SK-N-SH treated with all-trans-retinoic acid at 6 μM for 48 hours (cell line): ENCODE data around the gene SRGN.

ENCODE experiments used
- ATAC-seq: fragments of 200-7000 bp; cut with Tn5 transposase; 3 replicates; pipeline ENCODE4 v1.9.1; 2020; ENCODE audit warnings: mild to moderate bottlenecking, moderate library complexity
- ARNTL ChIP-seq: fragments of 450-650 bp; formaldehyde crosslinking; IDR thresholded peaks from 2 replicates; pipeline ENCODE4 v1.5.0; 2020; ENCODE audit warnings: low read depth, mild to moderate bottlenecking, moderate library complexity, borderline replicate concordance
- BACH2 ChIP-seq: fragments of 250-450 bp; sonication (Bioruptor Pico); IDR thresholded peaks from 2 replicates; pipeline ENCODE4 v1.9.0; 2021; ENCODE audit warnings: mild to moderate bottlenecking, borderline replicate concordance
- CREB5 ChIP-seq: fragments of 250-450 bp; sonication (Bioruptor Pico); IDR thresholded peaks from 2 replicates; pipeline ENCODE4 v1.5.1; 2020; ENCODE audit warnings: low read depth, mild to moderate bottlenecking, moderate library complexity
- CSDC2 ChIP-seq: fragments of 250-450 bp; sonication (Bioruptor Pico); IDR thresholded peaks from 2 replicates; pipeline ENCODE4 v1.5.0; 2020; ENCODE audit warnings: mild to moderate bottlenecking, moderate library complexity
- CSRNP3 ChIP-seq: fragments of 250-450 bp; sonication (Bioruptor Pico); IDR thresholded peaks from 2 replicates; pipeline ENCODE4 v1.5.1; 2021; ENCODE audit warnings: mild to moderate bottlenecking, moderate library complexity
- ESRRG ChIP-seq: fragments of 250-450 bp; sonication (Bioruptor Pico); IDR thresholded peaks from 2 replicates; pipeline ENCODE4 v1.6.1; 2021; ENCODE audit warnings: mild to moderate bottlenecking
- GLIS3 ChIP-seq: fragments of 250-450 bp; sonication (Bioruptor Pico); IDR thresholded peaks from 2 replicates; pipeline ENCODE4 v1.5.0; 2020; ENCODE audit warnings: mild to moderate bottlenecking, moderate library complexity
- ISL1 ChIP-seq: fragments of 250-450 bp; sonication (Bioruptor Pico); IDR thresholded peaks from 2 replicates; pipeline ENCODE4 v2.1.2; 2022; ENCODE audit warnings: mild to moderate bottlenecking, moderate library complexity
- OSR1 ChIP-seq: fragments of 250-450 bp; sonication (Bioruptor Pico); IDR thresholded peaks from 2 replicates; pipeline ENCODE4 v1.8.0; 2022; ENCODE audit warnings: moderate library complexity, mild to moderate bottlenecking, inconsistent platforms
- PATZ1 ChIP-seq: fragments of 250-450 bp; sonication (Bioruptor Pico); IDR thresholded peaks from 2 replicates; pipeline ENCODE4 v1.8.0; 2020; ENCODE audit warnings: mild to moderate bottlenecking, moderate library complexity, borderline replicate concordance
- POU6F1 ChIP-seq: fragments of 250-450 bp; sonication (Bioruptor Pico); IDR thresholded peaks from 2 replicates; pipeline ENCODE4 v1.8.0; 2021; ENCODE audit warnings: low read depth, mild to moderate bottlenecking, moderate library complexity, borderline replicate concordance
- PPARA ChIP-seq: fragments of 250-450 bp; sonication (Bioruptor Pico); IDR thresholded peaks from 2 replicates; pipeline ENCODE4 v1.5.0; 2020; ENCODE audit warnings: mild to moderate bottlenecking, borderline replicate concordance
- RARB ChIP-seq: fragments of 250-450 bp; sonication (Bioruptor Pico); IDR thresholded peaks from 2 replicates; pipeline ENCODE4 v1.8.0; 2021; ENCODE audit warnings: mild to moderate bottlenecking, moderate library complexity
- SNAI2 ChIP-seq: fragments of 250-450 bp; sonication (Bioruptor Pico); IDR thresholded peaks from 2 replicates; pipeline ENCODE4 v1.5.0; 2020; ENCODE audit warnings: mild to moderate bottlenecking, moderate library complexity
- TCF4 ChIP-seq: fragments of 250-450 bp; sonication (Bioruptor Pico); IDR thresholded peaks from 2 replicates; pipeline ENCODE4 v1.8.0; 2021; ENCODE audit warnings: mild to moderate bottlenecking, moderate library complexity, borderline replicate concordance
- TOX ChIP-seq: fragments of 250-450 bp; sonication (Bioruptor Pico); IDR thresholded peaks from 2 replicates; pipeline ENCODE4 v1.8.0; 2021; ENCODE audit warnings: mild to moderate bottlenecking, moderate library complexity, borderline replicate concordance
- TSHZ2 ChIP-seq: fragments of 250-450 bp; sonication (Bioruptor Pico); IDR thresholded peaks from 2 replicates; pipeline ENCODE4 v1.5.0; 2020; ENCODE audit warnings: mild to moderate bottlenecking, moderate library complexity
- ZC3H10 ChIP-seq: fragments of 250-450 bp; sonication (Bioruptor Pico); IDR thresholded peaks from 2 replicates; pipeline ENCODE4 v1.5.1; 2021; ENCODE audit warnings: mild to moderate bottlenecking, moderate library complexity
- ZFP3 ChIP-seq: fragments of 250-450 bp; sonication (Bioruptor Pico); IDR thresholded peaks from 2 replicates; pipeline ENCODE4 v1.5.0; 2020; ENCODE audit warnings: mild to moderate bottlenecking, moderate library complexity
- ZFP30 ChIP-seq: fragments of 450-650 bp; formaldehyde crosslinking; IDR thresholded peaks from 2 replicates; pipeline ENCODE4 v1.5.0; 2022; ENCODE audit warnings: mild to moderate bottlenecking, moderate library complexity
- ZNF70 ChIP-seq: fragments of 450-650 bp; formaldehyde crosslinking; IDR thresholded peaks from 2 replicates; pipeline ENCODE4 v1.5.0; 2020; ENCODE audit warnings: mild to moderate bottlenecking, moderate library complexity
- ZNF8 ChIP-seq: fragments of 450-650 bp; formaldehyde crosslinking; IDR thresholded peaks from 2 replicates; pipeline ENCODE4 v1.5.0; 2020; ENCODE audit warnings: mild to moderate bottlenecking, moderate library complexity

SRGN gene

GRCh38 chr10:69073026-69073425 is 14.9 kb upstream of the SRGN start:
- TF ChIP-seq CSDC2 = no peak
- TF ChIP-seq ZFP30 (CRISPR knock-in tag) = no peak
- TF ChIP-seq PPARA (CRISPR knock-in tag) = no peak
- TF ChIP-seq ZNF8 (CRISPR knock-in tag) = no peak
- no peak for TF ChIP-seq SNAI2 (CRISPR knock-in tag)
- TF ChIP-seq ZC3H10 (CRISPR knock-in tag) = no peak
- TF ChIP-seq CSRNP3 (CRISPR knock-in tag) = no peak
- TF ChIP-seq ZNF70 (CRISPR knock-in tag) = no peak
- TF ChIP-seq ARNTL (CRISPR knock-in tag) = no peak
- no peak for TF ChIP-seq TSHZ2 (CRISPR knock-in tag)
- no peak for TF ChIP-seq TOX
- no peak for TF ChIP-seq ESRRG (CRISPR knock-in tag)
- TF ChIP-seq PATZ1 (CRISPR knock-in tag) = no peak
- no peak for TF ChIP-seq TCF4 (CRISPR knock-in tag)
- no peak for TF ChIP-seq RARB (CRISPR knock-in tag)
- no peak for TF ChIP-seq CREB5
- no peak for TF ChIP-seq BACH2
- TF ChIP-seq ZFP3 (CRISPR knock-in tag) = no peak
- ATAC-seq = no peak

- TF ChIP-seq CSDC2 (no peak), CSRNP3 (CRISPR knock-in tag) (no peak), ZC3H10 (CRISPR knock-in tag) (no peak), PPARA (CRISPR knock-in tag) (no peak), POU6F1 (CRISPR knock-in tag) (no peak), ISL1 (CRISPR knock-in tag) (no peak), ZNF70 (CRISPR knock-in tag) (no peak), GLIS3 (no peak), OSR1 (no peak), BACH2 (no peak)
- no peak for ATAC-seq
These were observed 14.1 kb upstream of the SRGN start for GRCh38 chr10:69073736-69074364.
